GM21723 (cell line): ENCODE measurements around the gene PPP2R5B.

Experiments
- ATAC-seq: cut with Tn5 transposase; IDR thresholded peaks from one replicate; pipeline ENCODE4 v1.9.1; 2021; ENCODE audit warnings: mild to moderate bottlenecking, moderate library complexity; ENCODE audit not compliant: unreplicated experiment

The PPP2R5B gene

DNA sequence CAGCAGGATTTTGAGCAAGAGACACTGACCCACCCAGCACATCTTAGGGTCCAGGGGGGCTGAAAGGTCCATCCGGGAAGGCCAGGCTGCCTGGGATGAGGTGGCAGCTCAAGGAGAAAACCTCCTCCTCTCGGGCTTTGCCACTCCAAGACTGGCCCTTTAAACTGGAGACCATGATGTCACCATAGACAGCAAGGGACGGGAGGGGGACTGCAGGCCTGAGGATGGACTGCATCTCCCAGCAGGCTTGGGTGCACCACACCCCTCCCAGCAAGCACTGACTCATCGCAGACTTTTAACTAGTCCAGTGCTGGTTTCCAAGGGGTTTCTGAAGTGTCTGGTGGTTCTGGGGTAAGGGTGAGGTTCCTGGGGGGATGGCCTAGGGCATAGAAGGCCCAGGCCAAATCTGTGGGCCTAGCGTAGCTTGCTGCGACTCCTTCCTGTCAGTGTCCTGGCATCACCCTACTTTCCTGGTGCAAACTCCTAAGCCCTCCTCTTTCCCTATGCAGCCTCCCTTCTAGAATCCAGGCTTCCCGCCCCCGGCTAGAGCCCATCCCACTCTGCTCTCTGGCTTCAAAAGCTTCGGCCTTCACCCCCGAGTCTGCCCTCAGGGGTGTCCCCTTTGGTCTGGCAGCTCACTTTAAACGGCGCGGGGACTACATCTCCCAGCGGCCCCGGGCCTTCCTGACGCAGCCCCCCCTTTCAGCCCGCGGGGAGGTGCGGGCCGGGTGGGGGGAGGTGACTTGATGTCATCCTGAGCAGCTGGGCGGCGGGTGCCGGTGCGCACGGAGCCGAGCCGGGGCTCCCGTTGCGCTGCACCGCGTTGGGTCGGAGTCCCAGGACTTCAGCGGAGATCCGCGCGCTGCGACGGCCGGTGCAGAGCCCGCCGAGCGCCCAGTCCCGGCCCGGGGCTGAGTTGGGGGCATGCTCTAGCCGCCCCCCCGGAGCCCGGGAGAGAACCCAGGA is at the start of gene PPP2R5B:
TSS of gene PPP2R5B (plus strand) at position 746 of the 966 bp plus-strand sequence. CDS start 1,046 bp downstream, outside the sequence.
- ATAC-seq, result peak; percentile 81

DNA sequence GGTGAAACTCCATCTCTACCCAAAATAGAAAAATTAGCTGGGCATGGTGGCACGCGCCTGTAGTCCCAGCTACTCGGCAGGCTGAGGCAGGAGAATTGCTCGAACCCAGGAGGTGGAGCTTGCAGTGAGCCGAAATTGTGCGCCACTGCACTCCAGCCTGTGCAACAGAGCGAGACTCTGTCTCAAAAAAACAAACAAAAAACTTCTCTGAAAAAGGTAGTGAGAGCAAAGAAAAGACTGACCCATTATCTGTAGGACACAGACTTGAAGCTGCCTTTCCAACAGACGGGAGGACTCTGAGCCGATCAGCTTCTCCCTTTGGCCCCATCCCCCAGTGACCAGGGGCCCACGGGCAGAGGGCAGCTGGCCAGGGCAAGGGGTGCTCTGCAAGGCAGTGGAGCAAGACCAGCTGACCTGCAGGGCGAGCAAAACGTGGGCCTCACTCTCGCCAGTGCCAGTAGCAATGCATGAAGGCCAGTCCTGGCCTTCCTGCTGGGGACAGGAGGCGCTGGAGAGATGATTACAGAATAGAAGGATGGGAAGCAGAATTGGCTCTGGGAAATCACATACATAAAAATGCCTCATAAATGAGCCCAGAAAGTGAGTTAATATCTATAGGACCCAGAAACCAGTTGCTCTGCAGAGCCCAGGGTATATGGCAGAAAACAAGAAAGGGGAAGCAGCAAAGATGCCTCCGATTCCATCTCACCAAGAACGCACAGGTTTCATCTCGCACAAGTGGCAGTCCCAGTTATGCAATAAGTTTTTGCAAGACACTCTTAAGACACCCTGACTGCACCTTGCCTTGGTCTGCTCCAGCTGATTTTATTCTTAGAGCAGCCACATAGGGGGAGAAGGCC is 48.9 kb upstream of the PPP2R5B start:
- no peak for ATAC-seq

DNA sequence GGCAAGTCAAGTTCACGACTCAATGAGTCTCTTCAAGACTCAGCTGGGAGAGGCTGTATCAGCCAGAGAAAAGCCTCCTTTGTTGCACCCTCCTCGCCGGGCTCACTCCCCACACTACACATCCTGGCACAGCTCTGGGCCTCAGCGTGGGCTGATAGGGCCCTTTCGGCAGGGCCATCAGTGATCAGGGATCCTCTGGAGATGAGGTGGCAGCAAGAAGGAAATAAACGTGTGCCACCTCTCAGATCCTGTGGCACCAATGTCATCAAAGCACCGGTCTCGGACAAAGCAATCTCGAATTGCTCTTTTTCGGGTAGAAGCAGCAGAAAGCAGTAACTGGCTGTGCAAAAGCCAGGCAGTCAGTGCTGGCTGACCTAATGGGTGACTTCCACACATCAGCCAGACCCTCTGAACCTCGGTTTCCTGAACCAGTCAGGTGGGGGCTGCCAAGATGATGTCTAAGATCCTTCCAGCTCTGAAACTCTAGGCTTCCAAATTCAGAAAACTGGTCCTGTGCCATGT is 48.2 kb upstream of the PPP2R5B start:
- ATAC-seq, result no peak

DNA sequence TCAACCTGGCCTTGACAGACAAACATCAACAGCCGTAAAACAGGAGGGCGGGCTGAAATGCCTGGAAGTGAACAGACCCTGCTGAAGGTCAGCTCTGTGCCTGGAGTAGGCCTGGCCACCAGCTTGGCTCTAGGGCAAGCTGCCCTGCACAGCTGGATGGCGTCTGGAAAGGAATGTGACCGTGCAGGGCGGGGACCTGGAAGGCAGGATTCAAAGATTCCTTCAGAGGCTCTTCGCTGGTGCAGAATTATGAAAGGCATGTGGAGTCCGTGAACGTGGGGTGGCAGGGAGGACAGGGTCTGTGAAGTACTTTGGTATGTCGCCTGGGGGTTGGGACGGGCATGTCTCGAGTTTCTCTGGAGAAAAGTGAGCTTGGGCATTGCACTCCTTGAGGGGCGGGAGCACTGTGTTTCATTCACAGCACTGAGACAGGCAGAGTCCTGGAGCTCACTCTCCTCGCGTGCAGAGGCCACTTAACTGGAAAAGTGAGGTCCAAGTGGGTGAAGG is 47.6 kb upstream of the PPP2R5B start:
- ATAC-seq, result no peak

- no peak for ATAC-seq
These were observed 46.9 kb upstream of the PPP2R5B start for GRCh38 chr11:64877390-64878222.

- no peak for ATAC-seq
These were observed 46.3 kb upstream of the PPP2R5B start for GRCh38 chr11:64878223-64878493.

GRCh38 chr11:64878494-64879243 is 45.8 kb upstream of the PPP2R5B start, which contains the start of gene EHD1:
EHD1 (minus strand) TSS chr11:64878621; CDS start chr11:64878464, 157 bp downstream.
- peak; percentile 63 for ATAC-seq

DNA sequence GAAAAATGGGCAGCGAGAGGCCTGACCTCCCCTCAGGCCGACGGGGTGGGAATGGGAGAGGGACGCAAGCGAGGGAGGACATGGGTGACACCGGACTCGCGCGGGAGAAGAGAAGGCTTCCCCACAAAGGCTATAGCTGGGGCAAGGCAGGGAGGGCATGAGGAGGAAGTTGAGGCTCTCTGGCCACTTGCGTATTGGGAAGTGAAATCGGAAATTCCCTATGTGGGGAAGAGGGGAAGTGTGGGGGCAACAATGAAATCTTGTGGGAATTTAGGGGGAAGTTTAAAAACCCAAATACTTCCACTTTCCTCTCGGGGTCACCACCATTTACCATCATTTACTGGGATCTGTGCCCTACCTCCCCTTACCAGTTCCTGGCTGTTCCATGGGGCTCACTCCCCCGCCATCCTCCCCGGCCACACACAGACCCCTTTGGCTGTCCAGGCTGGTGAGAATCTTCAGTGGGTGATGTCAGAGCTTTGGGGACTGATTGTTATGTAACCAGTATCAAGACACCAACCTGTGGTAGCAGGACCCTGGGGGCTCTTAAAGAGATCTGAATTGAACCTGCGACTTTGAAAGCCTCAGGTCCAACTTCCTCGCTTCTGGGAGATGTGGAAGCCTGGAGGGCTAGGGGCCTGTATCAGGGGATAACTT is 45.1 kb upstream of the PPP2R5B start:
- no peak for ATAC-seq

- no peak for ATAC-seq
These were observed 44.1 kb upstream of the PPP2R5B start for GRCh38 chr11:64880240-64881001.

DNA sequence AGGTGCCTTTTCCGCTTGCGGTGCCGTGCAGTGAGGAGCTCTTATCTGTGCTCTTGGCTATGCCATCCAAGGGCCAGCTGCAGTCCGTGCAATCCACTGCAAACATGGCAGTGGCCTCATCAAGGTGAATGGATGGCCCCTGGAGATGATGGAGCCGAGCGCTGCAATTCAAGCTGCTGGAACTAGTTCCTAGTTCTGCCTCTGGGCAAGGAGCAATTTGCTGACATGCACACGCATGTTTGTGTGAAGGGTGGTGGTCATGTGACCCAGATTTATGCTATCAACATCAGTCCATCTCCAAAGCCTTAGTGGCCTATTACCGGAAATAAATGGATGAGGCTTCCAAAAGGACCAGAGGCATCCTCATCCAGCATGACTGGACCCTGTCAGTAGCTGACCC is 43.0 kb upstream of the PPP2R5B start:
- no peak for ATAC-seq

GRCh38 chr11:64882243-64882642 is 42.2 kb upstream of the PPP2R5B start:
- no peak for ATAC-seq

DNA sequence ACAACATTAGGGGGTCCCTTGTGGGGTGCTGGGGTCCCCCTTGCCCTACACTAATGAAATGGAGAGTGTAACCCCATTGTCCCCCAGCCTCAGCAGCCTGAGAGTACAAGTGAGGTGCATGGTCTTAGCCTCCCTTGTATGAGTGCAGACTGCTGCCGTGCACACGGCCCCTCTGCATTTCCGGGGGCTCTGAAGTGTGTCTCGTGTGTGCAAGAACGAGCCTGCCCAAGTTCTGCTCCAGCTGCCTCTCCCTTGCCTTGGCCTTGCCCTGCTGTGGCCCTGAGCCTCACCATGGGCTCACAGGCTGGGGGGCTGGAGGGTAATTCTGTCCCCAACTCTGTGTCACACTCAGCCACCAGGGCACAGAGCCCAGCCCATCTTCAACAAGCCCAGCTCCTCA is 40.9 kb upstream of the PPP2R5B start:
- no peak for ATAC-seq

DNA sequence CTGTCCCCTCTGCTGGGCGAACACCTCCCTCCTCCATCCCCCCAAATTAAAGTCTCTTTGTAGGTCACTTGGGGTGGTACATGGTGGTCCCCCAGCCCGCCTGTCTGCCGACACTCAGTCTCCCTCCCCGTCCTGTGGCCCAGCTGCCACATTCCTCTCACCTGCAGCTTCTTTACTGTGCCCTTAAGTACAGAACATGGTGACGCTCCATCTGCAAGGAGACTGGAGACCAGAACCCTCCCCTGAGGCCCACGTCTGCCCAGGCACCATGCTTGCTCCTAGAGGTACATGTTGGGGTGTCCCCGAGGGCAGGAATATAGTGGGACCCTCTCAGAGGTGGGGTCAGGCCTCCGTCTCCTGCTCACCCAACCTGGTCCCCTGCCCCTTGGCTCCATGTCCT is 40.5 kb upstream of the PPP2R5B start:
- ATAC-seq, result no peak

DNA sequence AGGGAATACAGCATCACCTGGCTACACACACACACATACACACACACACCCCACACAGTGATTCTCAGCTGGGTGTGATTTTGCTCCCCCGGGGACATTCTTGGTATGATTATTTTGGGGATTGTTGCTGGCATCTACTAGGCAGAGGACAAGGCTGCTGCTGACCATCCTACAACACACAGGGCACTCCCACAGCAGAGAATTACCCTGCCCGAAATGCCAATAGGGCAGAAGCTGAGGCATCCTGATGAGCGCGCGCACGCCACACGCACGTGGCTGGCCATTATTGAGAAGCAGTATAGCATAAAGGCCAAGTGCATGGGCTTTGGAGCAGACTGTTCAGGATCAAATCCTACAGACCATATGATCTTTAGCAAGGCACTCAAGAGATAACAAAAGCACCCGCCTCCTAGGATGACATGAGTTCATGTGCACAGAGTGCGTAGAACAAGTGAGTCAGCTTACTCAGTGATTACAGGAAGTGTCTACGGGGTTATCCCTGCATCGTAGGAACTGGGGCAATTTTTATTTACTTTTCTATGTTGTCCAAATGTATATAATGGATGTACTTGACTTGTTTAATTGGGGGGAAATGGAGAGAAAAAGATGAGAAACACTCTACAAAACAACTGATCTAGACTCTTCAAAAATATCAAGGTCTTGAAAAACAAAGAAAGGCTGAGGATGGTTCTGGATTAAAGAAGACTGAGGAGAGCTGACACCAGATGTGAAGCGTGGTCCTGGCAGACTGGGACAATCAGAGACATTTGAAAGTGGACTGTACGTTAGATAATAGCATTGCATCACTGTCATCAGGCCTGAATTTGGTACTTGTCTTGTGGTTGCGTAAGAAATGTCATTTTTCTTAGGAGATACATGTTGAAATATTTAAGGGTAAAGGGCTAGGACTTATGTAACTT is 38.9 kb upstream of the PPP2R5B start:
- no peak for ATAC-seq

- ATAC-seq, result no peak
These were observed 37.2 kb upstream of the PPP2R5B start for GRCh38 chr11:64887234-64887756.

DNA sequence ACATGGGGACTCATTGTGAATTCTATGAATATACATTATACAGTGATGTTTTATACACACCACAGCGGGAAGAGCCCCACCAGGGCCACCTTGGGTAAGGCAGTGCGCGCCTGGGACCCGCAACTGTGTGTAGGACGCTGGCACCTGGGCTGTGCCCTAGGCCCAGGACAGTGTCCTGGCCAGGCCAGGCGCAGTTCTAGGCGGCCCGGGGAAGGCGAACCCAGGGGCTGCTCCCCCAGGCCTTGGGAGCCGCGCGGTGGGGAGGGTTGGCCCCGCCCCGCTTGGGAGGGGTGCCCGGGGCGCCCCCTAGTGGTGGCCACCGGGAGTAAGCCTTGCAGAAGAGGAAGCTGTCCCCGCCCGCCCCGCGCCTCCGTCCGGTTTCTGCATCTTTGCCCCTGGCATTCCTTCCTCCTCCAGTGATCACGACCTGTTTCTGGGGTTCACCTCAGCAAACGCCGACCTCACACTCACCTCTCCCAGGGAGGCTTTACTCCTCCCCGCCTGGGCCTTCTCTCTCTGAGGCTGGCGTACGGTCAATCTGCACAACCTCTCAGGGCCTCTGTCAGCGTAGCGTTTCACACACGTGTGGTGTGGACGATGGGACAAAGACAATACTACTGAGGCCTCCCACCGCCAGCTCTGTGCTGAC is 36.6 kb upstream of the PPP2R5B start:
- peak; percentile 74 for ATAC-seq

DNA sequence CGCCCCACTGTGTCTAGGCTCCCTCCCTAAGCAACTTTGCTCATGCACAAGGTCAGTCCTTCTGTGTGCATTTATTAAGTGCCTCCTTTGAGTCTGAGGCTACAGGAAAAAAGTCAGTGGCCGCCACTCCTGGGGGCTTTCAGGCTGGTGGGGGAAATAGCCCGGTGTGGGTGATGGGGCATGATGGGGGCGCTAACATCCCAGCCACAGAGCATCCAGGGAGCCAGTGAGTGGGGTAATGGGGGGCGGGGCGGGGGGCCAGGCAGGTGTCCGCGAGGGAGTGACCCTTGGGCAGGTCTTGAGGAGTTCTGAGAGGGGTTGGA is 36.1 kb upstream of the PPP2R5B start:
- no peak for ATAC-seq
